Fibroblast of villous mesenchyme (primary cell): ENCODE results near the gene RGS7. TPM values are rescaled to one million over a fixed set of nuclear protein-coding genes. Genes with fewer than 3 reads are reported as not detected.
"Not testable (repeated sequence)": the region's sequence is repeated elsewhere in the genome, so short reads cannot be mapped to it uniquely, and the experiment has no call there.

Experiments used
- DNase-seq: peaks from one replicate; pipeline ENCODE4 v3.0.0-alpha.2; 2010; ENCODE audit warnings: low read depth
- H3K4me3 ChIP-seq: 2 replicates; pipeline ENCODE4 v1.5.1; 2011; ENCODE audit warnings: low read depth, mild to moderate bottlenecking, low read length
- total RNA-seq: library from RNA; depleted of rRNA; stranded (reverse); fragments of >200 nt; gene quantifications from 2 replicates; pipeline ENCODE4 v1.2.3, GENCODE V29; 2012
- TF ChIP-seq, protein P1 (sequence below): IDR thresholded peaks from 2 replicates; pipeline ENCODE4 v1.5.1; 2012; ENCODE audit warnings: low read depth, mild to moderate bottlenecking, low read length; ENCODE audit not compliant: insufficient read depth

RGS7 gene
- total RNA-seq, 1 donor: 0.43 TPM

DNA sequence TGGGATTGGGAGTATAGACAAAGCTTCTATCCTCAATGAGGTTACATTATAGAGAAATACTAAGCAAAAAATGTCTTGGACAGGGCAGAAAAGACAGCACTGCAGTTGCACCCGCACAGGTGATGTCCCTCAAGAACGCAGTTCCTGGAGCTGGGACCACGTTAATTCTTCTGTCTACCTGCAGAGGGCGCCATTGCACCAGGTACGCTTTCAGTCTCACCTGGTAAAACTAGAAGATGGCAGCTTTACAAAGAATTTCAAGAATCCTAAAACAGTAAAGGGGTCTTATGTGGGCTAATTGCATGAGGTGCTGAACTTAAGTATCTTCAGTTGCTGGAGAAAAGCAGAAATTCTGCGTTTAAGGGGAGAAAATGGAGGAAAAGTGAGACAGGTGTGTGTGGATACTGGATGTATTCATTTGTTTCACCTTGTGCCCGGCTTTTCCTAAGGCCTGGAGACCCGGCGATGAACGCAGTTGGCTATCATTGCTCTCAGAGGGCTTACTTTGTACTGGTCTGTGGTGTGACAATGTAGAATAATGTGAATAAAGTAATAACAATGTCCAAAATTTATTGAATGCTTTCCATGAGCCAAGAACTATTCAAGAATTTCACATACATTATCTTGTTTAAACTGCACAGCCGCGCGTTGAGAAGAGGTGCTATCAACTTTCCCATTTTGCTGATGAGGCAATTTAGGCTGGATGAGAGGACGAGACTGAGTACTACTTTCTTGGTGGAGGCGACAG lies 468.8 kb downstream of the RGS7 start:
- TF ChIP-seq, protein P1, sequence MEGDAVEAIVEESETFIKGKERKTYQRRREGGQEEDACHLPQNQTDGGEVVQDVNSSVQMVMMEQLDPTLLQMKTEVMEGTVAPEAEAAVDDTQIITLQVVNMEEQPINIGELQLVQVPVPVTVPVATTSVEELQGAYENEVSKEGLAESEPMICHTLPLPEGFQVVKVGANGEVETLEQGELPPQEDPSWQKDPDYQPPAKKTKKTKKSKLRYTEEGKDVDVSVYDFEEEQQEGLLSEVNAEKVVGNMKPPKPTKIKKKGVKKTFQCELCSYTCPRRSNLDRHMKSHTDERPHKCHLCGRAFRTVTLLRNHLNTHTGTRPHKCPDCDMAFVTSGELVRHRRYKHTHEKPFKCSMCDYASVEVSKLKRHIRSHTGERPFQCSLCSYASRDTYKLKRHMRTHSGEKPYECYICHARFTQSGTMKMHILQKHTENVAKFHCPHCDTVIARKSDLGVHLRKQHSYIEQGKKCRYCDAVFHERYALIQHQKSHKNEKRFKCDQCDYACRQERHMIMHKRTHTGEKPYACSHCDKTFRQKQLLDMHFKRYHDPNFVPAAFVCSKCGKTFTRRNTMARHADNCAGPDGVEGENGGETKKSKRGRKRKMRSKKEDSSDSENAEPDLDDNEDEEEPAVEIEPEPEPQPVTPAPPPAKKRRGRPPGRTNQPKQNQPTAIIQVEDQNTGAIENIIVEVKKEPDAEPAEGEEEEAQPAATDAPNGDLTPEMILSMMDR: peak; percentile 59
- H3K4me3 ChIP-seq: no peak overlapping the region
- DNase-seq: peak; percentile 3

DNA sequence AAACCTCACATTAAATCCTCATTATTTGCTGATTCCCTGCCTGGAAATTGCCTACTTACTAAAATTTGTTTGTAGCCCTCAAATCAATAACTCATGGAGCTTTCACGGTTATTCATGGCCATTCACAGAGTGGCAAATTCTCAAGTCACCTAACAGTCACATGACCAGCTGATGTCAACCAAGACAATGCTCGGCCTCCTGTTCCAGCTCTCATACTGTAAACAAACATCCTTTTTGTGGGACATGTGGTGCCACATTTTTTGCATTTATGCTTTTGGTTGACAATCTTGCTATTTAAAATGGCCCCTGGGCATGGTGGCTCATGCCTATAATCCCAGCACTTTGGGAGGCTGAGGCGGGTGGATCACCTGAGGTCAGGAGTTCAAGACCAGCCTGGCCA lies 473.5 kb downstream of the RGS7 start:
- TF ChIP-seq, protein P1: no peak
- H3K4me3 ChIP-seq: no peak overlapping the region
- DNase-seq: no peak

DNA sequence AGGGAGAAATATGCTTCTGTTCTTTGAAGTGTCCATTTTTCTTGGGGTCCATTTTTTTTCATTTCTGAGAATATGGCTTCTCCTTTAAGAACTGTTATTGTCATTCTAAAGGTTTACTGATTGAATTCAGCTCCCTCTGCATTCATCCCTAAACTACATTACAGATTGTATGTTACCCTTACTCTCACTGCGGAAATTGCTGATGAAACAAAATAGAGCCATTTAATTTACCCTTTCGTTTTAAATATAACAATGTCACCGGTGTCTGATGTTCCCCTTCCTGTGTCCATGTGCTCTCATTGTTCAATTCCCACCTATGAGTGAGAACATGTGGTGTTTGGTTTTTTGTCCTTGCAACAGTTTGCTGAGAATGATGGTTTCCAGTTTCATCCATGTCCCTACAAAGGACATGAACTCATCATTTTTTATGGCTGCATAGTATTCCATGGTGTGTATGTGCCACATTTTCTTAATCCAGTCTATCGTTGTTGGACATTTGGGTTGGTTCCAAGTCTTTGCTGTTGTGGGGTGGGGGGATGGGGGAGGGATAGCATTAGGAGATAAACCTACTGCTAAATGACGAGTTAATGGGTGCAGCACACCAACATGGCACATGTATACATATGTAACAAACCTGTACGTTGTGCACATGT lies 474.2 kb downstream of the RGS7 start:
- not testable (repeated sequence) for H3K4me3 ChIP-seq, DNase-seq

DNA sequence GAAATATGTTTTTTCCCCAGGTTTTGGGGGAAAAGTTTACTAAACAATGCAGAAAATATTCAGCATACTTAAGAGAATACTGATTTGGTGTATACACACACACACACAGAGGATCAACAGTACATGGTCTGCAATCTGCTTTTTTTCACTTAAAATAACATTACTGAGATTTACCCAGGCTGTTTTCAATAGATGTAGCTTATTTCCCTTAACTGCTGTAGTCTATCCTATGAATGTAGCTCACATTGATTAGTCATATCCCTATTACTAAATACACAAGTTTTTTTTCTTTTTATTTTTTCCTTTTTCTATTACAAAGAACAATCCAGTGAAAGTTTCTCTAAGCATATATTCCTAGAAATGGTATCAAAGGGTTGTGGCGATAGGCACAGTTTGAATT lies 478.4 kb downstream of the RGS7 start:
- no peak for DNase-seq
- no peak overlapping the region for H3K4me3 ChIP-seq
- TF ChIP-seq, protein P1: no peak

DNA sequence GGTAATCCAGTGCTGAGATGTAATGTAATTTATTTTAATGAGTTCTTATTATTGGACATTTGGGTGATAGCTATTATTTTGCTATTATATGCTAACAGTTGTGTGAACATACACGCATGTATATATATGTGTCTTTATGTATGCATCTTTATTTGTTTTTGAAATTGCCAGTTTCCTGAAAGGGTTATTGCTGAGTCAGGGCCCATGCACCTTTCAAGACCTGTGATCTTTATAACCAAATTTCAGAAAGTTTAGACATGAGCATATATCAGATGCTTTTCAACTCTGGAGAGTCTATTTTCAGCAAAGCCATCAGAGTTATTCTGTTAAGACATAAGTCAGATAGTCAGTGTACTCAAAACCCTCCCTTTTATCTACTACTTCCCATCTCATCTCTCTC lies 479.4 kb downstream of the RGS7 start:
- H3K4me3 ChIP-seq: no peak overlapping the region
- no peak for DNase-seq
- TF ChIP-seq, protein P1: no peak

DNA sequence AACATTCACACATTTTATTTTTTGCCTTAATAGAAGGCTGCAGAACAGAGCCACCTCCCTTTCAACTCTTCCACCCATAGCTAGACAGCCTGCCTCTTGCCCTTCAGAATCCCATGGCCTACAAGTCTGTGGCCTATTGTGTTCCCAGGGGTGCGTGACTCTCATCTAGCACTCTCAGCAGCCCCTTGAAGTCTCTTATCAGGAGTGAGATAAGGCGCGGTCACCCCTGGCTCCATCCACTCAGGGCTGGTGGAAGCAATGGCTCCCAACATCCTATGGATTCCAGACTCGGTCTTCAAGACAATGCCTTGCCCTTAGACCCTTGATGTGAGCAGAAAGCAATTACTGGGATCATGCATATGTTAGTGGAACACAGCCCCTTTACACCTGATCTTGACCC lies 480.9 kb downstream of the RGS7 start:
- no peak for DNase-seq
- H3K4me3 ChIP-seq: no peak overlapping the region
- TF ChIP-seq, protein P1: no peak

DNA sequence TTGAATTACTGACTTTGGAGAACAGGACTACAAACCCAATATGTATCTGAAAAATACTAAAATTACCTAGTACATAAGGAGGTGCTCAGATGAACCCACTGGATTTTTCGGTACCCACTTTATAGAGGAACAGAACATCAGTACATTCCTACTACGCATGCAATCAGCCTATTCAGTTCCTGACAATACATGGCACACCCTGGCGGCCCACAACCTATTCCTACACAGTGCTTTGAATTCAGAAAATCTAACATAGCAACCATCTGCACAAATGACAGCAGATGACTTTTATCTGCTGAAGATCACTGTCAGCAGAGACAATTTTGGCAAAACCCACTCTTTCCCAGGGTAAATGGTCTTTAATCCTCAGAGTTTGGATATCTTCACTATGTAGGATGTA lies 487.9 kb downstream of the RGS7 start:
- no peak overlapping the region for H3K4me3 ChIP-seq
- no peak for DNase-seq
- TF ChIP-seq, protein P1: no peak
